Measurements from ENCODE around the gene MAGEE1. TPM values are rescaled to one million over a fixed set of nuclear protein-coding genes. Genes with fewer than 3 reads are reported as not detected.
A peak's percentile ranks its signal among the peaks of the same experiment; 100 is the strongest.

MAGEE1 gene
- polyA plus RNA-seq, 1 of the 3 experiments (the other 2 are of a cell fraction) = 1.8 TPM

GRCh38 chrX:76454456-76454927, 27.0 kb downstream of the MAGEE1 start (continued):
- TF ChIP-seq MXI1 (IDR thresholded peaks at IDR 0.05; ENCODE audit: low read depth, low read length) (no peak), CTCF (IDR thresholded peaks at IDR 0.05) (peak; percentile 67), GABPA (IDR thresholded peaks at IDR 0.05; ENCODE audit: low read depth) (no peak), NFIC (IDR thresholded peaks at IDR 0.05; ENCODE audit: borderline replicate concordance) (no peak), EP300 (IDR thresholded peaks at IDR 0.05; ENCODE audit: borderline replicate concordance in 1 of 2, low read depth in 1 of 2, low read length in 1 of 2) (no peak)
- TF ChIP-seq, protein P1, sequence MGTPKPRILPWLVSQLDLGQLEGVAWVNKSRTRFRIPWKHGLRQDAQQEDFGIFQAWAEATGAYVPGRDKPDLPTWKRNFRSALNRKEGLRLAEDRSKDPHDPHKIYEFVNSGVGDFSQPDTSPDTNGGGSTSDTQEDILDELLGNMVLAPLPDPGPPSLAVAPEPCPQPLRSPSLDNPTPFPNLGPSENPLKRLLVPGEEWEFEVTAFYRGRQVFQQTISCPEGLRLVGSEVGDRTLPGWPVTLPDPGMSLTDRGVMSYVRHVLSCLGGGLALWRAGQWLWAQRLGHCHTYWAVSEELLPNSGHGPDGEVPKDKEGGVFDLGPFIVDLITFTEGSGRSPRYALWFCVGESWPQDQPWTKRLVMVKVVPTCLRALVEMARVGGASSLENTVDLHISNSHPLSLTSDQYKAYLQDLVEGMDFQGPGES (IDR thresholded peaks at IDR 0.05; ENCODE audit: low read depth, low read length) = no peak
- TF ChIP-seq, protein P2, sequence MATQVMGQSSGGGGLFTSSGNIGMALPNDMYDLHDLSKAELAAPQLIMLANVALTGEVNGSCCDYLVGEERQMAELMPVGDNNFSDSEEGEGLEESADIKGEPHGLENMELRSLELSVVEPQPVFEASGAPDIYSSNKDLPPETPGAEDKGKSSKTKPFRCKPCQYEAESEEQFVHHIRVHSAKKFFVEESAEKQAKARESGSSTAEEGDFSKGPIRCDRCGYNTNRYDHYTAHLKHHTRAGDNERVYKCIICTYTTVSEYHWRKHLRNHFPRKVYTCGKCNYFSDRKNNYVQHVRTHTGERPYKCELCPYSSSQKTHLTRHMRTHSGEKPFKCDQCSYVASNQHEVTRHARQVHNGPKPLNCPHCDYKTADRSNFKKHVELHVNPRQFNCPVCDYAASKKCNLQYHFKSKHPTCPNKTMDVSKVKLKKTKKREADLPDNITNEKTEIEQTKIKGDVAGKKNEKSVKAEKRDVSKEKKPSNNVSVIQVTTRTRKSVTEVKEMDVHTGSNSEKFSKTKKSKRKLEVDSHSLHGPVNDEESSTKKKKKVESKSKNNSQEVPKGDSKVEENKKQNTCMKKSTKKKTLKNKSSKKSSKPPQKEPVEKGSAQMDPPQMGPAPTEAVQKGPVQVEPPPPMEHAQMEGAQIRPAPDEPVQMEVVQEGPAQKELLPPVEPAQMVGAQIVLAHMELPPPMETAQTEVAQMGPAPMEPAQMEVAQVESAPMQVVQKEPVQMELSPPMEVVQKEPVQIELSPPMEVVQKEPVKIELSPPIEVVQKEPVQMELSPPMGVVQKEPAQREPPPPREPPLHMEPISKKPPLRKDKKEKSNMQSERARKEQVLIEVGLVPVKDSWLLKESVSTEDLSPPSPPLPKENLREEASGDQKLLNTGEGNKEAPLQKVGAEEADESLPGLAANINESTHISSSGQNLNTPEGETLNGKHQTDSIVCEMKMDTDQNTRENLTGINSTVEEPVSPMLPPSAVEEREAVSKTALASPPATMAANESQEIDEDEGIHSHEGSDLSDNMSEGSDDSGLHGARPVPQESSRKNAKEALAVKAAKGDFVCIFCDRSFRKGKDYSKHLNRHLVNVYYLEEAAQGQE (IDR thresholded peaks at IDR 0.05; ENCODE audit: low read depth, low read length) = no peak

- Histone ChIP-seq H4K20me1 (ENCODE audit: insufficient read depth) (no peaks in the 10 kb centered on the region), H3K4me3 (ENCODE audit: low read depth in 2 of 2, low read length in 1 of 2) (no peak overlapping the region), H3F3A (replicated peaks; ENCODE audit: insufficient read depth) (no peaks in the 10 kb centered on the region), H3K79me2 (ENCODE audit: insufficient read depth) (no peaks in the 10 kb centered on the region), H3K9me2 (no peaks in the 10 kb centered on the region), H3K4me1 (ENCODE audit: control insufficient read depth in 1 of 2, insufficient read depth in 2 of 2, low read depth in 1 of 2, low read length in 1 of 2) (no peaks in the 10 kb centered on the region), H2AFZ (ENCODE audit: low read depth) (no peak overlapping the region), H3K27ac (ENCODE audit: low read depth in 2 of 2, low read length in 1 of 2) (no peak overlapping the region), H3K4me2 (no peak overlapping the region), H3K9ac (no peak overlapping the region), H3K9me3 (no peaks in the 10 kb centered on the region), H3K36me3 (replicated peaks in 1 of 2; ENCODE audit: control insufficient read depth in 1 of 2, insufficient read depth in 2 of 2, low read length in 1 of 2) (no peaks in the 10 kb centered on the region), H3K27me3 (ENCODE audit: insufficient read depth) (no peaks in the 10 kb centered on the region)
- POLR2A ChIA-PET = no interaction called here
- 3% methylated on average over 2 of the region's 2 CpGs for WGBS (ENCODE audit: low lambda C conversion rate)
- no peak for DNase-seq
- TF ChIP-seq RCOR1 (IDR thresholded peaks at IDR 0.05; ENCODE audit: low read length) = no peak
- no peak for TF ChIP-seq ELF1 (IDR thresholded peaks at IDR 0.05)
- TF ChIP-seq POLR2AphosphoS5 (IDR thresholded peaks at IDR 0.05; ENCODE audit: low read depth, low read length) = no peak
- no peak for TF ChIP-seq USF2 (IDR thresholded peaks at IDR 0.05; ENCODE audit: borderline replicate concordance, low read depth, low read length)
- no peak for TF ChIP-seq FOXM1 (IDR thresholded peaks at IDR 0.05; ENCODE audit: low read depth)
- no peak for TF ChIP-seq SMC3 (IDR thresholded peaks at IDR 0.05; ENCODE audit: low read depth, low read length)
- TF ChIP-seq NFIC (IDR thresholded peaks at IDR 0.05; ENCODE audit: borderline replicate concordance) = no peak
- CTCF ChIA-PET = no interaction called here
Observed at GRCh38 chrX:76477353-76477752, 49.8 kb downstream of the MAGEE1 start.
